ENCODE data around the gene PTPRG.

The PTPRG gene

GRCh38 chr3:61774279-61774890, 213.0 kb downstream of the PTPRG start:
- DNase-seq: no peak

- no peak for DNase-seq
These were observed 215.0 kb downstream of the PTPRG start for GRCh38 chr3:61776390-61776789.

GRCh38 chr3:61777483-61777882, 216.1 kb downstream of the PTPRG start:
- DNase-seq: no peak

GRCh38 chr3:61778095-61778494, 216.7 kb downstream of the PTPRG start:
- no peak for DNase-seq

- DNase-seq: no peak
These were observed 218.6 kb downstream of the PTPRG start for GRCh38 chr3:61780016-61780415.

GRCh38 chr3:61780455-61781228, 219.3 kb downstream of the PTPRG start:
- no peak for DNase-seq

GRCh38 chr3:61783993-61784718, 222.8 kb downstream of the PTPRG start:
- DNase-seq: no peak

GRCh38 chr3:61788623-61789507, 227.5 kb downstream of the PTPRG start:
- DNase-seq: no peak

- no peak for DNase-seq
These were observed 228.5 kb downstream of the PTPRG start for GRCh38 chr3:61789861-61790260.

- DNase-seq: no peak
These were observed 229.0 kb downstream of the PTPRG start for GRCh38 chr3:61790411-61790810.

- no peak for DNase-seq
These were observed 231.7 kb downstream of the PTPRG start for GRCh38 chr3:61793056-61793455.

GRCh38 chr3:61793521-61793920, 232.2 kb downstream of the PTPRG start:
- DNase-seq: no peak

- no peak for DNase-seq
These were observed 233.0 kb downstream of the PTPRG start for GRCh38 chr3:61794341-61794740.

GRCh38 chr3:61794961-61795360, 233.6 kb downstream of the PTPRG start:
- no peak for DNase-seq

GRCh38 chr3:61796088-61796680, 234.8 kb downstream of the PTPRG start:
- no peak for DNase-seq

GRCh38 chr3:61796911-61797310, 235.5 kb downstream of the PTPRG start:
- no peak for DNase-seq

- DNase-seq: no peak
These were observed 241.4 kb downstream of the PTPRG start for GRCh38 chr3:61802772-61803171.

GRCh38 chr3:61803983-61804382, 242.6 kb downstream of the PTPRG start:
- DNase-seq: no peak

- DNase-seq: no peak
These were observed 243.4 kb downstream of the PTPRG start for GRCh38 chr3:61804782-61805181.

- DNase-seq: no peak
These were observed 244.2 kb downstream of the PTPRG start for GRCh38 chr3:61805510-61806080.

- DNase-seq: no peak
These were observed 245.4 kb downstream of the PTPRG start for GRCh38 chr3:61806810-61807209.

- no peak for DNase-seq
These were observed 246.5 kb downstream of the PTPRG start for GRCh38 chr3:61807865-61808276.

All from activated effector memory CD4-positive, alpha-beta T cell treated with Interleukin-2 at 50 U/mL for 16 hours (primary cell).